ENCODE data around the gene MFAP4.

- no peak for TF ChIP-seq CTCF (conservative IDR thresholded peaks at IDR 0.05; ENCODE audit: low read depth, low read length)
- no peak for TF ChIP-seq EZH2phosphoT487 (IDR thresholded peaks at IDR 0.05; ENCODE audit: borderline replicate concordance, low read length)
These were observed 21.5 kb downstream of the MFAP4 start for GRCh38 chr17:19365499-19365817.
